IMR-90 (cell line): ENCODE data around the gene WDR53. TPM values are rescaled to one million over a fixed set of nuclear protein-coding genes. Genes with fewer than 3 reads are reported as not detected.

Source experiments
- ATAC-seq: fragments of 200-7000 bp; cut with Tn5 transposase; 2 replicates; pipeline ENCODE4 v1.9.1; 2020; ENCODE audit warnings: low read depth, mild to moderate bottlenecking, moderate library complexity
- BruUV-seq: library from RNA; stranded (reverse); fragments of 400-500 nt; replicated peaks from 2 replicates; lab custom pipeline; 2021; lab: Mats Ljungman, UMichigan
- CTCF ChIA-PET: fragments of 300-600 bp; formaldehyde crosslinking; extraction: SDS; loops from one replicate; lab custom pipeline; 2021; ENCODE audit warnings: antibody characterized with exemption; lab: Yijun Ruan, JAX
- POLR2A ChIA-PET: fragments of 300-600 bp; sonication (Branson Sonifier 250); formaldehyde crosslinking; loops from one replicate; lab custom pipeline; 2022; ENCODE audit warnings: antibody characterized with exemption; ENCODE audit not compliant: unreplicated experiment; lab: Charles Lee
- DNase-seq: peaks from one replicate; pipeline ENCODE4 v3.0.0; 2013
- H2AFZ ChIP-seq: replicated peaks from 2 replicates; pipeline ENCODE3; 2013; ENCODE audit warnings: low read length, mild to moderate bottlenecking; ENCODE audit not compliant: poor library complexity
- H2AK5ac ChIP-seq: 2 replicates; pipeline ENCODE4 v1.6.1; 2013; ENCODE audit warnings: low read depth, low read length, inconsistent platforms
- H2AK9ac ChIP-seq: replicated peaks from 2 replicates; pipeline ENCODE3; 2013; ENCODE audit warnings: mild to moderate bottlenecking, low read depth, low read length, moderate library complexity; ENCODE audit not compliant: poor library complexity
- H2BK120ac ChIP-seq: 2 replicates; pipeline ENCODE4 v1.6.1; 2013; ENCODE audit warnings: low read depth, low read length, inconsistent platforms
- H2BK15ac ChIP-seq: 3 replicates; pipeline ENCODE4 v1.6.1; 2013; ENCODE audit warnings: low read depth, low read length, inconsistent platforms
- H2BK20ac ChIP-seq: 2 replicates; pipeline ENCODE4 v1.6.1; 2013; ENCODE audit warnings: low read depth, mild to moderate bottlenecking, inconsistent platforms, low read length, moderate library complexity
- H2BK5ac ChIP-seq: 2 replicates; pipeline ENCODE4 v1.6.1; 2013; ENCODE audit warnings: mild to moderate bottlenecking, low read depth, low read length, inconsistent platforms; ENCODE audit not compliant: poor library complexity, severe bottlenecking
- H3K14ac ChIP-seq: replicated peaks from 2 replicates; pipeline ENCODE4 v1.6.1; 2013; ENCODE audit warnings: low read depth, low read length, inconsistent platforms
- H3K18ac ChIP-seq: 2 replicates; pipeline ENCODE4 v1.6.1; 2013; ENCODE audit warnings: low read depth, low read length, control low read depth
- H3K23ac ChIP-seq: 2 replicates; pipeline ENCODE4 v1.6.1; 2013; ENCODE audit warnings: low read depth, low read length, inconsistent platforms
- H3K27ac ChIP-seq: 2 replicates; pipeline ENCODE4 v1.5.1; 2013; ENCODE audit warnings: mild to moderate bottlenecking, control low read depth, low read length; ENCODE audit not compliant: insufficient read depth
- H3K27me3 ChIP-seq: 2 replicates; pipeline ENCODE4 v1.6.1; 2013; ENCODE audit warnings: low read length; ENCODE audit not compliant: control insufficient read depth, insufficient read depth
- H3K36me3 ChIP-seq: 2 replicates; pipeline ENCODE4 v1.6.1; 2013; ENCODE audit warnings: low read length, mixed read lengths; ENCODE audit not compliant: control insufficient read depth, insufficient read depth
- H3K4ac ChIP-seq: 2 replicates; pipeline ENCODE4 v1.6.1; 2013; ENCODE audit warnings: low read depth, low read length, inconsistent platforms
- H3K4me1 ChIP-seq: 2 replicates; pipeline ENCODE4 v1.6.1; 2013; ENCODE audit warnings: low read length, mixed read lengths; ENCODE audit not compliant: control insufficient read depth, insufficient read depth
- H3K4me2 ChIP-seq: 2 replicates; pipeline ENCODE4 v1.6.1; 2013; ENCODE audit warnings: low read depth, mild to moderate bottlenecking, control low read depth, low read length, moderate library complexity
- H3K4me3 ChIP-seq: 2 replicates; pipeline ENCODE4 v1.5.1; 2013; ENCODE audit warnings: low read depth, mild to moderate bottlenecking, control low read depth, low read length, moderate library complexity; ENCODE audit not compliant: insufficient read depth
- H3K56ac ChIP-seq: 2 replicates; pipeline ENCODE4 v1.6.1; 2013; ENCODE audit warnings: low read length, inconsistent platforms; ENCODE audit not compliant: insufficient read depth; ENCODE audit errors: extremely low read depth
- H3K79me1 ChIP-seq, 2 experiments: 2 replicates each; pipeline ENCODE4 v1.6.1; 2013; ENCODE audit warnings: low read length in 2 of 2, inconsistent platforms in 1 of 2, low read depth in 1 of 2
- H3K9ac ChIP-seq: 2 replicates; pipeline ENCODE4 v1.6.1; 2013; ENCODE audit warnings: low read depth, low read length, control low read depth
- H3K9me1 ChIP-seq: 2 replicates; pipeline ENCODE4 v1.6.1; 2013; ENCODE audit warnings: low read length, inconsistent platforms; ENCODE audit not compliant: insufficient read depth
- H3K9me3 ChIP-seq: 2 replicates; pipeline ENCODE4 v1.6.1; 2013; ENCODE audit warnings: low read length; ENCODE audit not compliant: control insufficient read depth, insufficient read depth
- H4K20me1 ChIP-seq: 2 replicates; pipeline ENCODE4 v1.6.1; 2013; ENCODE audit warnings: low read length, inconsistent platforms; ENCODE audit not compliant: insufficient read depth
- H4K5ac ChIP-seq: 2 replicates; pipeline ENCODE4 v1.6.1; 2013; ENCODE audit warnings: mild to moderate bottlenecking, low read depth, low read length, control low read depth
- H4K8ac ChIP-seq, 2 experiments: 2 replicates each; pipeline ENCODE4 v1.6.1; 2013; ENCODE audit warnings: low read depth in 2 of 2, low read length in 2 of 2, control low read depth in 1 of 2, inconsistent platforms in 1 of 2
- H4K91ac ChIP-seq: 2 replicates; pipeline ENCODE4 v1.6.1; 2013; ENCODE audit warnings: low read depth, low read length, inconsistent platforms; ENCODE audit not compliant: insufficient read depth
- RAD21 ChIP-seq: IDR thresholded peaks from 2 replicates; pipeline ENCODE4 v1.6.1; 2012; ENCODE audit warnings: low read length, improper control_type of control experiment
- WGBS, 2 experiments: methylation state at CpG; one replicate each; pipeline versions ENCODE4 v1.1.5 to v1.1.7; 2013; ENCODE audit warnings: missing lambda C conversion rate in 2 of 2; ENCODE audit not compliant: insufficient read length in 1 of 2; ENCODE audit errors: extremely low coverage in 2 of 2; 5-methylcytosine and 5-hydroxymethylcytosine counted together
- dilution Hi-C: fragments of 300-500 bp; cut with HindIII; formaldehyde crosslinking; loops from one replicate; pipeline ENCODE4 v1.14.3; 2018; ENCODE audit warnings: low sequenced_read_pairs; ENCODE audit not compliant: unreplicated experiment
- in situ Hi-C: fragments of 300-500 bp; cut with MboI; formaldehyde crosslinking; loops from 3 replicates; pipeline ENCODE4 v1.14.3; 2019; ENCODE audit warnings: low sequenced_read_pairs, inconsistent platforms, mixed read lengths
- intact Hi-C: fragments of 100-400 bp; cut with micrococcal nuclease; formaldehyde crosslinking; loops from 2 replicates; pipeline ENCODE4 v1.10.0; 2022
- polyA plus RNA-seq, 3 experiments: library from polyadenylated mRNA; depleted of rRNA; stranded (reverse); fragments of >200 nt; gene quantifications; 2 replicates each; pipeline ENCODE4 v1.2.3, GENCODE V29; 2012; ENCODE audit warnings: low replicate concordance in 1 of 3
- total RNA-seq: library from RNA; depleted of rRNA; stranded (reverse); fragments of >200 nt; gene quantifications from 2 replicates; pipeline ENCODE4 v1.2.3, GENCODE V29; 2012

WDR53 gene
- total and polyA plus RNA-seq, 2 of the 4 experiments (the other 2 are of a cell fraction) = 5.7 to 5.9 TPM

- H4K5ac ChIP-seq = no peak overlapping the region
- no peak overlapping the region for H3K56ac ChIP-seq
- no peaks in the 10 kb centered on the region for H4K20me1 ChIP-seq
- TF ChIP-seq RAD21 = no peak
- ATAC-seq (no peak), DNase-seq (no peak)
- no peak overlapping the region for H4K91ac ChIP-seq
- H3K18ac ChIP-seq = no peak overlapping the region
- H3K27me3 ChIP-seq = peaks cover 15% of the 10 kb centered on the region
- H3K14ac ChIP-seq = no peak overlapping the region
- in situ Hi-C loops = loop anchor here (25.0 kb wide), 1 partner anchor 358 kb away; the partner anchor contains the start of gene PIGZ
- no peak overlapping the region for H2AK9ac ChIP-seq
- no peak overlapping the region for H3K4ac ChIP-seq
- dilution Hi-C loops = no loop called here
- H2AK5ac ChIP-seq = no peak overlapping the region
- no peak overlapping the region for H3K23ac ChIP-seq
- H3K9me1 ChIP-seq = no peaks in the 10 kb centered on the region
- CTCF ChIA-PET = no interaction called here
- no peak overlapping the region for H3K9ac ChIP-seq
- intact Hi-C loops = loop anchor here (10.0 kb wide), 1 partner anchor 340 kb away; the partner anchor contains the start of gene NCBP2
- H2BK15ac ChIP-seq = no peak overlapping the region
- no peak overlapping the region for H4K8ac ChIP-seq
- no peak overlapping the region for H2BK20ac ChIP-seq
- H3K4me2 ChIP-seq = no peak overlapping the region
- H2BK120ac ChIP-seq = no peak overlapping the region
- no peak overlapping the region for H2AFZ ChIP-seq
- BruUV-seq = no TSS peak
- H3K27ac ChIP-seq = no peak overlapping the region
- no peaks in the 10 kb centered on the region for H3K36me3 ChIP-seq
- H2BK5ac ChIP-seq = no peak overlapping the region
- no peaks in the 10 kb centered on the region for H3K9me3 ChIP-seq
- WGBS, 2 experiments = 55% methylated on average over 4 of the region's 13 CpGs; no CpG with 5 or more reads in 1 of the 2 experiments
- H3K4me1 ChIP-seq = no peaks in the 10 kb centered on the region
- no peak overlapping the region for H3K4me3 ChIP-seq
- H3K79me1 ChIP-seq = no peaks in the 10 kb centered on the region
- POLR2A ChIA-PET = no interaction called here
These were observed 36.2 kb upstream of the WDR53 start for GRCh38 chr3:196604548-196604947.
